T1000 (cell line): ENCODE data around the gene ZNF512B.
"Not testable (repeated sequence)": the region's sequence is repeated elsewhere in the genome, so short reads cannot be mapped to it uniquely, and the experiment has no call there.

Source experiments
- DNase-seq: peaks from one replicate; lab custom pipeline; 2025; ENCODE audit warnings: mixed read lengths; lab: John Stamatoyannopoulos, UW

ZNF512B gene

DNA sequence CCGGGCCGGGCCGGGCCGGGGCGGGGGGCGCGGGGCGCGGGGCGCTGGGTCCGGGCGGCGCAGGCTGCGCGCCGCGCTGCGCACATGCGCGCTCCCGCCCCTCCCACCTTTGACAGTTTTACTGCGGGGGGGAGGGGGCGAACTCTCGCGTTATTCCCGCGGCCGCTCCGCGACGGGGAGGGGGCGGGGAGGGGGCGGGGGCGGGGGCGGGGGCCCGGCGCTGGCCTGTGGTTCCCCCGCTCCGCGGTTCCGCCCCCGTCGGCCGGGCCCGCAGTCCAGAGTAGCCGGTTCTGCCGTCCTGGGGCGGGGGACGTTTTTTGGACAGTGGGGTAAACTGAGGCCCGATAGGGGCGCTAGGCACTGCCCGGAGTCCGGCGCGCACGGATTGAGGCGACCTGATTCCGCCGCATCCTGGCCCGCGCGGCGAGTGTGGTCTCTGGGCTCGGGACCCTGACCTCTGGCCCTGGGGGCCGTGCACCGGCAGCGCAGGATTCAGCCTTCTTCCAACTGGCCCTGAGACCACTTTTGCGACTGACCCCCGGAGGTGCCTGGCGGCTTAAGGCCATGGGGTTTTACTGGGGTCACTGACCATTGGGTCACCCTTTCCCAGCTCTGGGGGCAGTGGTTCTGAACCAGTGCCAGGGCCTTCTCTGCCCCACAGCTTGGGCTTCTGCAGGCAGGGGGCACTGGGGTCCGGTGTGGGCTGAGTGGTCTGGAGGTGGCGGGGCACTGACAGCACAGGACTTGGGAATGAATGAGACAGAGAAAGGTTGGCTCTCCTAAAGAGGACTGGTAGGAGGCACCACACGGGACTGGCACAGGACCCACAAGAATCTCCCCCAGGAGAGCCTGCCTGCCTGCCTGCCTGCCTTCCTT lies at the start of gene ZNF512B:
ZNF512B (minus strand) TSS at position 93 of the 876 bp plus-strand sequence. CDS start 1,980 bp downstream, outside the sequence.
- no peak for DNase-seq

DNA sequence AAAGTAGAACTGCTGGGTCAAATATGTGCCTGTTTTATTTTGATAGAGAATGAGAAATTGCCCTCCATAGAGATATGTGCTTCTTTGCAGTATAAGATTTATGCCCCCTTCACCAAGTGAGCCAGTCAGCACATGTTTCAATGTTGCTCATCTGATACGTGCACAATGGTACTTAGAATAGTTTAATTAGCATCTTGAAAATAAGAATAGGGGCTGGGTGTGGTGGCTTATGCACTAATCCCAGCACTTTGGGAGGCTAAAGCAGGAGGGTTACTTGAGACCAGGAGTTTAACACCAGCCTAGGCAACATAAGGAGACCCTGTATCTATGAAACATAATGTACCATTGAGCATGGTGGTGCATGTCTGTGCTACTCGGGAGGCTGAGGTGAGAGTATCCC lies 45.9 kb upstream of the ZNF512B start:
- no peak for DNase-seq

GRCh38 chr20:64012385-64013154 lies 42.8 kb upstream of the ZNF512B start:
- DNase-seq, result not testable (repeated sequence)

GRCh38 chr20:64011366-64011779 lies 41.6 kb upstream of the ZNF512B start:
- DNase-seq, result no peak

GRCh38 chr20:64010711-64011237 lies 41.0 kb upstream of the ZNF512B start:
- DNase-seq, result no peak

DNA sequence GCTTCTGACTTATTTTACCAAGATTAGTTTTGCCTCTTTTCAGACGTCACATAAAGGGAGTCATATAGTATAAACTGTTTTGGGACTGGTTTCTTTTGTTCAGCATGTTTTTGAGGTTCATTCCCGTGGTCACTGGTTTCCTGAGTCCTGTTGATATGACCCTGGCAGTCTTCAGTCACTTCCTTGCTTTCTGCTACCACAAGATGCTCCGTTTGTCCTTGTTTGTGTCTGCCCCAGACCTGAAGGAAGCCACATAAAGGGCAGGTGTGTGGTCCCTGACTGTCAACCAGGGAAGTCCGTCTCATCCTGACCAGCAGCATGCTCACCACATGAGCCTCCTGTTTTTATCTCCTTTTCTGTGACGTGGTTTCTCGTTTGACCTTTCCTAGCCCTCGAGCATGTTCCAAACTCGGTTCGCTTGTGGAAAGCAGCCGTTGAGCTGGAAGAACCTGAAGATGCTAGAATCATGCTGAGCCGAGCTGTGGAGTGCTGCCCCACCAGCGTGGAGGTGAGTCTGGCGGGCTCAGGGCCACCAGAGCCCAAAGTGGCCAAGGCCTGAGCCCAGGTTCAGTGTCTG lies 40.2 kb upstream of the ZNF512B start:
- no peak for DNase-seq

DNA sequence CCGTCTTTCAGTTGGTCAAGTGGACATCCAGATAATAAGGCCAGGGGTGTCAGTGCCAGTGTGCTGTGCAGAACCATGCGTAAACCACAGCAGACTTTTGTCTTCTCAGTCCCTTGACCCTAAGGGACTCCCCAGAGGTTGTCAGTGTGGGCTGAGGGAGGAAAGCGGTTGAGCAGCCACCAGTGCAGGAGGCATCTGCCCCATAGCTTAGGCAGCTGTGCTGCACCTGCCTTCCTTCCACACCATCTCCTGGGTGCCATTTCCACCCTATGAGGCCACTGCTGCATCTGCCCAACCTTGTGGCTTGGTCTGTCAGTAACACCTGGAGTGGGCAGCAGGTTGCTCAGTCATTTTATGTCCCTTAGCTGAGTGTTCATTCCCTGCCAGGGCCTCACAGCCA lies 37.2 kb upstream of the ZNF512B start:
- no peak for DNase-seq

DNA sequence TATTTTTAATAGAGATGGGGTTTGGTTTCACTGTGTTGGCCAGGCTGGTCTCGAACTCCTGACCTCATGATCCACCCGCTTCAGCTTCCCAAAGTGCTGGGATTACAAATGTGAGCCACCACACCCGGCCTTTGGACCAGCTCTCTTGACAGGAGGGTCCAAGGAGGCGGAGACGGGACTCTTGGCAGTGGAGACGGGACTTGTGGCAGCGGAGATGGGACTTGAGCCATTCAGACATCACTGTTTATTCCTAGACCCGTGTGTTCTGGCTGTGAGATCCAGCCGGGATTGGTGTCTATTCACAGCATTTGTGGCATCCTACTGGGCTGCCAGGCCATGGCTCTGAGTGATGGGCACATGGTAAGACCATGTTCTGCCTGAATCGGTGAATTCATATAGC lies 36.8 kb upstream of the ZNF512B start:
- DNase-seq, result no peak

GRCh38 chr20:64005394-64005793 lies 35.7 kb upstream of the ZNF512B start:
- no peak for DNase-seq

- no peak for DNase-seq
Observed at GRCh38 chr20:64003960-64004725, 34.4 kb upstream of the ZNF512B start.

DNA sequence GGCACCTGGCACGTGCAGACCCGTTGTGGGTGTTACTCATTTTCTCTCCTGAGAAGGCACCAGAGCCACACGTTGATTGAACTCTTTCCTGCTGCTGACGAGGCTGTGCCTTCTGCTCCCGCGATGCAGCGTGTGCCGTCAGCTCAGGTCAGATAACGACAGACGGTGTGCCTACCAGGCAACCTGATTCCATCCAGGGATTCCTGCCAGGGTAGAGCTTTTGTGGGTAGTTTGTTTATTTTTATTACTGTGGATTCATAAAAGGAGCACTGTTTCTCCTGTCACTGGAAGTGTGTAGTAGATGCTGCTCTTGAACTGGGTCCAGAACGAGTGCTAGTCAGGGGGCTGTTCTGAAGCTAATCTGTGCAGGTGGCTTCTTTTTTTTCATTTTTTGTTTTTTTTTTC lies 31.9 kb upstream of the ZNF512B start:
- DNase-seq, result no peak

DNA sequence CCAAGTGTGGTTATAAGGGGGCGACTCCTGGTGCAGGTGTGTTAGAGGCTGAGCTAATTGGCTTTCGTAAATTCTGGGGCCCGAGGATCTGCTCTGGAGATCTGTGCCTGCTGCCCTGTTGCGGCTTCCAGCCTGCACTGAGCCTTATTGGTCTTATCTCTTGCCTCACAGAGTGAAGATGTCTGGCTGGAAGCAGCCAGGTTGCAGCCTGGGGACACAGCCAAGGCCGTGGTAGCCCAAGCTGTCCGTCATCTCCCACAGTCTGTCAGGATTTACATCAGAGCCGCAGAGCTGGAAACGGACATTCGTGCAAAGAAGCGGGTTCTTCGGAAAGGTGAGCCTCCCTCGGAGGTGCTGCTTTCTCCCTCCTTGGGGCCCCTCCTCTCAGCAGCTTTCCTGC lies 31.2 kb upstream of the ZNF512B start:
- DNase-seq, result no peak

DNA sequence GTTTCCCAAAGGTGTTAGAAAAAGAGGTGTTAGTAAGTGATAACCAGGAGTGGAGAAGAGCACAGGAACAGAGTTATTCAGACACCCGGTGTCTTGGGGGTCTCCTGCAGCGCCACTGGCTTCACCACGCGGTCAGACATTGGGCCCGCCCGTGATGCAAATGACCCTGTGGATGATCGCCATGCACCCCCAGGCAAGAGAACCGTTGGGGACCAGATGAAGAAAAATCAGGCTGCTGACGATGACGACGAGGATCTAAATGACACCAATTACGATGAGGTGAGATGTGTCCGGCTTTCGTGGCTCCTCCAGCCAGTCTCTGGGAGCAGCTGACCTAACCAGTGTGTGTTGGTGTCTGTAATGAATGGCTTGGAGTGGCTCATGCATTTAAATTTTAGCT lies 13.2 kb upstream of the ZNF512B start:
- DNase-seq, result no peak

GRCh38 chr20:63980806-63981728 lies 11.3 kb upstream of the ZNF512B start, which contains the start of gene PRPF6:
Gene PRPF6, plus strand, starts transcription at chr20:63981132. Its CDS starts 114 bp downstream, at chr20:63981246.
- DNase-seq, result peak; percentile 77

DNA sequence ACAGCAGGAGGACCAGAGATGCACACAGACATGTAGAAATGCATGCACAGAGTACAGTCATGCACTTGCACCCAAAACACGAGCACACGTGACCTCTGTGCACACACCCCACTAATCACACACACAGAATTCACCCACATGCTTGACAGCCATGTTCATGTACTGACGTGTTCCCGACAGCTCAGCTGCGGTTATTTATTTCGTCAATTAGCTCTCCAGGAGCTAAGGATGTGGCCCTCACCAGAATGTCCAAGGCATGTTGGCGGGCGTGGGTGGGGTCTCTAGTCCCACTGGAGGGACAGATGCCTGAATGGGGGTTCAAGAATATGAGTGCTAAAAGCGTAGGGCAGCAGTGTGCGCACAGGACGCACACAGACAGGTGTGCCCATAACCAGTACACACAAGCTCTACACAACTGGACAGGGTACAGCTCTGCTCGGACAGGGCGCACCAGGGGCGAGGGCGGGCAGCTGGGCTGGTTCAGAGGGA lies 10.6 kb upstream of the ZNF512B start:
- no peak for DNase-seq

DNA sequence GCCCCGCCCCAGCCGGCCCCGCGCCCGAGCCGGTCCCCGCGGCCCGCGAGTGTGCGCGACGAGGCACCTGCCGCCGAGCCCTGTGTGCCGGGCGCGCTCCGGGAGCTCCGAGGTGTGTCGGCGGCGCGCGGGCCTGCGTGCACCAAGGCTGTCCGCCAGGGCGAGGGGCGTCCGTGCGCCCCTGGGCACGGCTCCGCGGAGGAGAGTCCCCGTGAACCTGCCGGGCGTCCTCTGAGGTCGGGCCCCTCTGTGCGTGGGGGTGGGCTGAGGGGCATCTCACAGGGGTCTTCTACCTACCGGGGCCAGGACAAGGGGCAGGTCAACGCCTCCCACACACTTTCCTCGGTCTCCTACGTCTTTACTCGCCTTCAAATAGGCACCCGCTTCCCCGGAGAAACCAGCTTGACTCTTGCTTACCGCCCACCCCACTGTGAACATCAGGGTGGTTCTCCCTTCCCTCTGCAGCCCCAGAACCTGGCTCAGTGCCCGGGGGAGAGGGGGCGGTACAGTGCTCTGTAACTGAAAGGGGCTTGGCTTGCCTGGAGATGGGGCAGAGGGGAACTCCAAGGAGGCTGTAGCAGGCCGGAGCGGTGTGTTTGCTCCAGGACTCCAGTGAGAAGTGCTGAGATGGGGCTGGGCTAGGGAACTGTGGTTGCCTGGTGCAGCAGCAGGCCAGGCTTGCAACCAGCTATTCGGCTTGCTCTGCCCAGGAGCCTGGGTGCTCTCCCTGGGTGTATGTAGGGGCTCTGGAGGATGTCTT lies 10.0 kb upstream of the ZNF512B start, which contains the start of gene SAMD10:
SAMD10 (minus strand) TSS at position 86 of the 760 bp plus-strand sequence. CDS start 175 bp downstream, outside the sequence.
- DNase-seq, result no peak

DNA sequence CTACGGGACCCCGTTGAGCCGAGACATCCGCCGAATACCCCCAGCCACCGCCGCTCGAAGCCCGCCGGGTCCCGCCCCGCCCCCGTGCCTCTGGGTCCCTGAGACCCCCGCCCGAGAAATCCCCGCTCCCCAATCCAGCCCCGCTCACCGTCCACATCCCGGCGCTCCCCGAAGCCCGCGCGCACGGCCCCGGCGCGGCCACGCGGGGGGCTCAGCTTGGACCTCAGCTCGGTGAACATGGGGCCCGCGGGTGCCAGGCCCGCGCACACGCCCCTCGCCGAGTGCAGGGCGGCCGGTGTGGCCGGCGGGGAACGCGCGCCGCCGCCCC lies 9.5 kb upstream of the ZNF512B start:
- no peak for DNase-seq

- no peak for DNase-seq
Observed at GRCh38 chr20:63978319-63979228, 8.8 kb upstream of the ZNF512B start.
